ENCODE measurements around the gene RALGAPA2. TPM values are rescaled to one million over a fixed set of nuclear protein-coding genes. Genes with fewer than 3 reads are reported as not detected.

The RALGAPA2 gene
- total RNA-seq, 2 donors from 2014 or later = 40.2 to 45.4 TPM

GRCh38 chr20:20371083-20371482, 341.4 kb downstream of the RALGAPA2 start:
- no peak for TF ChIP-seq POLR2A (IDR thresholded peaks at IDR 0.05)
- TF ChIP-seq, protein P1, sequence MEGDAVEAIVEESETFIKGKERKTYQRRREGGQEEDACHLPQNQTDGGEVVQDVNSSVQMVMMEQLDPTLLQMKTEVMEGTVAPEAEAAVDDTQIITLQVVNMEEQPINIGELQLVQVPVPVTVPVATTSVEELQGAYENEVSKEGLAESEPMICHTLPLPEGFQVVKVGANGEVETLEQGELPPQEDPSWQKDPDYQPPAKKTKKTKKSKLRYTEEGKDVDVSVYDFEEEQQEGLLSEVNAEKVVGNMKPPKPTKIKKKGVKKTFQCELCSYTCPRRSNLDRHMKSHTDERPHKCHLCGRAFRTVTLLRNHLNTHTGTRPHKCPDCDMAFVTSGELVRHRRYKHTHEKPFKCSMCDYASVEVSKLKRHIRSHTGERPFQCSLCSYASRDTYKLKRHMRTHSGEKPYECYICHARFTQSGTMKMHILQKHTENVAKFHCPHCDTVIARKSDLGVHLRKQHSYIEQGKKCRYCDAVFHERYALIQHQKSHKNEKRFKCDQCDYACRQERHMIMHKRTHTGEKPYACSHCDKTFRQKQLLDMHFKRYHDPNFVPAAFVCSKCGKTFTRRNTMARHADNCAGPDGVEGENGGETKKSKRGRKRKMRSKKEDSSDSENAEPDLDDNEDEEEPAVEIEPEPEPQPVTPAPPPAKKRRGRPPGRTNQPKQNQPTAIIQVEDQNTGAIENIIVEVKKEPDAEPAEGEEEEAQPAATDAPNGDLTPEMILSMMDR (IDR thresholded peaks at IDR 0.05) = no peak
- Histone ChIP-seq H3K36me3 (replicated peaks in 1 of 2; ENCODE audit: insufficient read depth in 1 of 2, low read depth in 2 of 2) (no peaks in the 10 kb centered on the region), H3K4me3 (no peak overlapping the region), H3K27ac (no peak overlapping the region), H3K9me3 (no peaks in the 10 kb centered on the region), H3K27me3 (peaks cover 0 to 10% of the 10 kb centered on the region in 2 donors), H3K4me1 (peaks cover 27% of the 10 kb centered on the region)
- WGBS, 2 donors = 35 to 52% methylated on average over 7 of the region's 7 CpGs
- no peak for DNase-seq
- intact Hi-C loops (cut with DNase I) = no loop called here
- ATAC-seq = no peak

- H3K36me3 ChIP-seq (replicated peaks in 1 of 2; ENCODE audit: insufficient read depth in 1 of 2, low read depth in 2 of 2) = no peaks in the 10 kb centered on the region
- H3K9me3 ChIP-seq = no peaks in the 10 kb centered on the region
- no peak overlapping the region for H3K4me3 ChIP-seq
- no peak for TF ChIP-seq POLR2A (IDR thresholded peaks at IDR 0.05)
- TF ChIP-seq, protein P1 (IDR thresholded peaks at IDR 0.05) = no peak
- intact Hi-C loops (cut with DNase I) = no loop called here
- H3K27ac ChIP-seq = no peak overlapping the region
- no peak for DNase-seq
- 15 to 22% methylated on average over 10 of the region's 10 CpGs for WGBS, 2 donors
- ATAC-seq = no peak
- peaks cover 0 to 10% of the 10 kb centered on the region in 2 donors for H3K27me3 ChIP-seq
- H3K4me1 ChIP-seq = peaks cover 27% of the 10 kb centered on the region
These were observed 342.3 kb downstream of the RALGAPA2 start for GRCh38 chr20:20370094-20370575.

- peaks cover 0 to 14% of the 10 kb centered on the region in 2 donors for H3K27me3 ChIP-seq
- intact Hi-C loops (cut with DNase I) = no loop called here
- no peak overlapping the region for H3K27ac ChIP-seq
- H3K4me1 ChIP-seq = peaks cover 29% of the 10 kb centered on the region
- ATAC-seq (peak; percentile 43), DNase-seq (peak in 3 of 4 donors; percentile 26 to 58 (median 43))
- no peaks in the 10 kb centered on the region for H3K36me3 ChIP-seq (replicated peaks in 1 of 2; ENCODE audit: insufficient read depth in 1 of 2, low read depth in 2 of 2)
- WGBS, 2 donors = 3% methylated on average over 6 to 72 of the region's 86 CpGs
- peak in 1 of 3 donors; percentile 19 for TF ChIP-seq POLR2A (IDR thresholded peaks at IDR 0.05)
- TF ChIP-seq, protein P1 (IDR thresholded peaks at IDR 0.05) = peak in 1 of 7 experiments; percentile 6
- H3K9me3 ChIP-seq = no peaks in the 10 kb centered on the region
- H3K4me3 ChIP-seq = no peak overlapping the region
These were observed 343.0 kb downstream of the RALGAPA2 start for GRCh38 chr20:20369250-20370093.

DNA sequence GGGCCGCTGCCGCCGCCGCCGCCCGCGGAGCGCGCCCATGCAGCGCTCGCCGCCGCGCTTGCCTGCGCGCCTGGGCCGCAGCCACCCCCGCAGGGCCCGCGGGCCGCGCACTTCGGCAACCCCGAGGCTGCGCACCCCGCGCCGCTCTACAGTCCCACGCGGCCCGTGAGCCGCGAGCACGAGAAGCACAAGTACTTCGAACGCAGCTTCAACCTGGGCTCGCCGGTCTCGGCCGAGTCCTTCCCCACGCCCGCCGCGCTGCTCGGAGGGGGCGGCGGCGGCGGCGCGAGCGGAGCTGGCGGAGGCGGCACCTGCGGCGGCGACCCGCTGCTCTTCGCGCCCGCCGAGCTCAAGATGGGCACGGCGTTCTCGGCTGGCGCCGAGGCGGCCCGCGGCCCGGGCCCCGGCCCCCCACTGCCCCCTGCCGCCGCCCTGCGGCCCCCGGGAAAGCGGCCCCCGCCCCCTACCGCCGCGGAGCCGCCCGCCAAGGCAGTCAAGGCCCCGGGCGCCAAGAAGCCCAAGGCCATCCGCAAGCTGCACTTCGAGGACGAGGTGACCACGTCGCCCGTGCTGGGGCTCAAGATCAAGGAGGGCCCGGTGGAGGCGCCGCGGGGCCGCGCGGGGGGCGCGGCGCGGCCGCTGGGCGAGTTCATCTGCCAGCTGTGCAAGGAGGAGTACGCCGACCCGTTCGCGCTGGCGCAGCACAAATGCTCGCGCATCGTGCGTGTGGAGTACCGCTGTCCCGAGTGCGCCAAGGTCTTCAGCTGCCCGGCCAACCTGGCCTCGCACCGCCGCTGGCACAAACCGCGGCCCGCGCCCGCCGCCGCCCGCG, 343.8 kb downstream of the RALGAPA2 start:
- peaks cover 38% of the 10 kb centered on the region for H3K4me1 ChIP-seq
- H3K36me3 ChIP-seq (replicated peaks in 1 of 2; ENCODE audit: insufficient read depth in 1 of 2, low read depth in 2 of 2) = no peaks in the 10 kb centered on the region
- no peaks in the 10 kb centered on the region for H3K9me3 ChIP-seq
- ATAC-seq (peak; percentile 10), DNase-seq (no peak)
- no peak overlapping the region for H3K4me3 ChIP-seq
- WGBS, 2 donors = 1% methylated on average over 89 of the region's 130 CpGs; no CpG with 5 or more reads in 1 of the 2 donors
- peaks cover 0 to 23% of the 10 kb centered on the region in 2 donors for H3K27me3 ChIP-seq
- intact Hi-C loops (cut with DNase I) = no loop called here
- TF ChIP-seq POLR2A (IDR thresholded peaks at IDR 0.05) = no peak
- TF ChIP-seq, protein P1 (IDR thresholded peaks at IDR 0.05) = no peak
- no peak overlapping the region for H3K27ac ChIP-seq

Measured in body of pancreas (tissue), 4 donors.